Measurements from ENCODE around the gene ALPG.
"Not testable (repeated sequence)": the region's sequence is repeated elsewhere in the genome, so short reads cannot be mapped to it uniquely, and the experiment has no call there.

Gene ALPG

DNA sequence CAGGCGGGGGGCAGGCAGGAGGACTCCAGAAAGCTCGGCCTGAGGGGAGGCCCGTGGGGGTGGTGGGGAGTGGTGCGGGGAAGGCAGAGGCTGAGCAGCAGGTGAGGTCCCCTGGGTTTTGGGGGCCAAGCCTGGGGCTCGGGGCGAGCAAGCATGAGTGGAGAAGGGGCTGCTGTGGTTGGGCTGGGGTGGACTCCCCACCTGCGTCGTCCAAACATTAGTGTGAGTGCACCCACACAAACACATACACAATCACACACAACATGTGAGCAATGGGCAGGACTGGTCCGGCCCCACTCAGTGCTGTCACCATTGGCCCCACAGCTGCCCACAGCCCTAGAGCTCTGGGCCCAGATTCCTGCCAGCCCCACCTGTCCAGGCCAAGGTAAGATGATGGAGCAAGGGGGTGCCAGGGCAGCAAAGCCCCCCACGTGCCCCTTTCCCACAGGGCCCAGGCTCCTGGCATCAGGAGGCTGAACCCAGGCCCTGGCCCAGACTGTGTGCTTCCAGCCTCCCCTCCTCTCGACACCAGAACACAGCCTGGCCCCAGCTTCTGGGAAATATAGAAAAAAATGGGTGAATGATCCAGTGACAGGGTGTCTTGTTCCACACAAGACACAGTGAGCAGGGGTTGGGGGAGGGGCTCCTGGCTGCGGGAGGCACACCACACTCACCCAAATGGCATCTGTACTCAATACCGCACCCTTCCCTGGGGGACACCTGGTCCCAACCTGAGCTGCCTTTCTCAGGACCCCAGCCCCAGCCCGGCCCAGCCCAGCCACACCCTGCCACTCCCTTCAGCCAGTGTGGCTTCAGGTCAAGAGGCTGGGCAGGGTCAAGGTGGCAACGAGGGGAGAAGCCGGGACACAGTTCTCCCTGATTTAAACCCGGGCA is 28.6 kb upstream of the ALPG start:
- no peak for DNase-seq

DNA sequence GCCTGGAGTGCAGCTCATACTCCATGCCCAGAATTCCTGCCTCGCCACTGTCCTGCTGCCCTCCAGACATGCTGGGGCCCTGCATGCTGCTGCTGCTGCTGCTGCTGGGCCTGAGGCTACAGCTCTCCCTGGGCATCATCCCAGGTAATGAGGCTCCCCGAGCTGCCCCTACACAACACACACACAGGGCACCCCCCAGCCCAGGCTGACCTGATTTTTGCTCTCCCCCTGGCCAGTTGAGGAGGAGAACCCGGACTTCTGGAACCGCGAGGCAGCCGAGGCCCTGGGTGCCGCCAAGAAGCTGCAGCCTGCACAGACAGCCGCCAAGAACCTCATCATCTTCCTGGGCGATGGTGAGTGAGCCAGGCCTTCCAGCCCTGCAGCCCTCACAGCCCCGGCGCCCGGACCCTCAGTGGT is 27.9 kb upstream of the ALPG start, which contains the start of gene ALPP:
TSS of gene ALPP (plus strand) at position 17 of the 417 bp plus-strand sequence. CDS start at position 69, 52 bp downstream.
- DNase-seq = not testable (repeated sequence)

DNA sequence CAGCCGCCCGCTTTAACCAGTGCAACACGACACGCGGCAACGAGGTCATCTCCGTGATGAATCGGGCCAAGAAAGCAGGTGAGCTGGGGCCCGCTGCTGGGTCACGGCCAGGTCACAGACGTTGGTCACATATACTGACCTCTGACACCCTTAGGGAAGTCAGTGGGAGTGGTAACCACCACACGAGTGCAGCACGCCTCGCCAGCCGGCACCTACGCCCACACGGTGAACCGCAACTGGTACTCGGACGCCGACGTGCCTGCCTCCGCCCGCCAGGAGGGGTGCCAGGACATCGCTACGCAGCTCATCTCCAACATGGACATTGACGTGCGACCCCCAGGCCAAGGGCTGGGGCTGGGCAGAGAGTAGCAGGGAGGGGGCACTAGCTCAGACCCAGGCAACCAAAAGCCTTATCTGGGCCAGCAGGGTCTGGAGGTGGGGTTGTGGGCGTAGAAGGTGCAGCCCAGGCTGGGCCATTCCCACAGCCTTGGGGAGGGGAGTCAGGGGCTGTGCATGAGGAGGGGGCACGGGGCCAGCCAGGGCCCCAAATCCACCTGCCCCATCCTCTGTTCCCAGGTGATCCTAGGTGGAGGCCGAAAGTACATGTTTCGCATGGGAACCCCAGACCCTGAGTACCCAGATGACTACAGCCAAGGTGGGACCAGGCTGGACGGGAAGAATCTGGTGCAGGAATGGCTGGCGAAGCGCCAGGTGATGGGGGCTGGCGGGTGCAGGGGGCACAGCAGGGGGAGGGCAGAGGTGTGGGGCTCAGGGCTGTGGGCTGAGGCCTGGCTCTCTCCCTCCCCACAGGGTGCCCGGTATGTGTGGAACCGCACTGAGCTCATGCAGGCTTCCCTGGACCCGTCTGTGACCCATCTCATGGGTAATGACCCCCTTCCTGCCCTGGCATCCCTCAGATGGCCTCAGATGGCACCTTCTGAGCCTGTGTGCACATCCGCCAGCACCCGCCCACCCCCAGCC is 26.7 kb upstream of the ALPG start:
- DNase-seq = not testable (repeated sequence)

DNA sequence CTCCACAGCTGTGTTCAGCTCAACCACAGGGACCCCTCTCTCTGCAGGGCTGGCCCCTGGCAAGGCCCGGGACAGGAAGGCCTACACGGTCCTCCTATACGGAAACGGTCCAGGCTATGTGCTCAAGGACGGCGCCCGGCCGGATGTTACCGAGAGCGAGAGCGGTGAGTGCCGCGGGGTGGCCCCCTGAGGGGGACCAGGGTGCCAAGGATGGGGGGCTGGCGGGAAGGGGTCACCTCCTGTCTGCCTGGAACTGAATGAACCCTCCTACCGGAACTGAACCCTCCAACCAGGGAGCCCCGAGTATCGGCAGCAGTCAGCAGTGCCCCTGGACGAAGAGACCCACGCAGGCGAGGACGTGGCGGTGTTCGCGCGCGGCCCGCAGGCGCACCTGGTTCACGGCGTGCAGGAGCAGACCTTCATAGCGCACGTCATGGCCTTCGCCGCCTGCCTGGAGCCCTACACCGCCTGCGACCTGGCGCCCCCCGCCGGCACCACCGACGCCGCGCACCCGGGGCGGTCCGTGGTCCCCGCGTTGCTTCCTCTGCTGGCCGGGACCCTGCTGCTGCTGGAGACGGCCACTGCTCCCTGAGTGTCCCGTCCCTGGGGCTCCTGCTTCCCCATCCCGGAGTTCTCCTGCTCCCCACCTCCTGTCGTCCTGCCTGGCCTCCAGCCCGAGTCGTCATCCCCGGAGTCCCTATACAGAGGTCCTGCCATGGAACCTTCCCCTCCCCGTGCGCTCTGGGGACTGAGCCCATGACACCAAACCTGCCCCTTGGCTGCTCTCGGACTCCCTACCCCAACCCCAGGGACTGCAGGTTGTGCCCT is 25.2 kb upstream of the ALPG start:
- not testable (repeated sequence) for DNase-seq

DNA sequence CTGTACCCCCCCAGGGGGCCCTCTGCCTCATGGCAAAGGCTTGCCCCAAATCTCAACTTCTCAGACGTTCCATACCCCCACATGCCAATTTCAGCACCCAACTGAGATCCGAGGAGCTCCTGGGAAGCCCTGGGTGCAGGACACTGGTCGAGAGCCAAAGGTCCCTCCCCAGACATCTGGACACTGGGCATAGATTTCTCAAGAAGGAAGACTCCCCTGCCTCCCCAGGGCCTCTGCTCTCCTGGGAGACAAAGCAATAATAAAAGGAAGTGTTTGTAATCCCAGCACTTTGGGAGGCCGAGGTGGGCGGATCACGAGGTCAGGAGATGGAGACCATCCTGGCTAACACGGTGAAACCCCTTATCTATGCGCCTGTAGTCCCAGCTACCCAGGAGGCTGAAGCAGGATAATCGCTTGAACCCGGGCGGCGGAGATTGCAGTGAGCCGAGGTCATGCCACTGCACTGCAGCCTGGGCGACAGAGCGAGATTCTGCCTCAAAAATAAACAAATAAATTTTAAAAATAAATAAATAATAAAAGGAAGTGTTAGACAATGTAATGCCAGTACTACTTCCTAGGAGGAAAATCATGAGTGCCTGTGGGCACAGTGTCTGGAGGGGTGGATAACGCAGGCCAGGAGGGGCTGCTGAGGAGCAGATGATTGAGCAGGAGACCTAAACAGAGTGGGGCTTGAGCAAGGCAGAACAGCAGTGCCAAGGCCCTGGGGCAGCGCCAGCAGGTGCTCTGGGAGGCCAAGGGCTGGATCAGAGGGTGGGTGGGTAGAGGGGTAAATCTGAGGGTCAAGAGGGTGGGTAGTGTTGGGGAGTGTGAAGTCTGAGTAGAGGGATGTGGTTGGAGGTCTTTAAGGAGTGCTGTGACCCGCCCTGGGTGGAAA is 24.1 kb upstream of the ALPG start:
- no peak for DNase-seq

DNA sequence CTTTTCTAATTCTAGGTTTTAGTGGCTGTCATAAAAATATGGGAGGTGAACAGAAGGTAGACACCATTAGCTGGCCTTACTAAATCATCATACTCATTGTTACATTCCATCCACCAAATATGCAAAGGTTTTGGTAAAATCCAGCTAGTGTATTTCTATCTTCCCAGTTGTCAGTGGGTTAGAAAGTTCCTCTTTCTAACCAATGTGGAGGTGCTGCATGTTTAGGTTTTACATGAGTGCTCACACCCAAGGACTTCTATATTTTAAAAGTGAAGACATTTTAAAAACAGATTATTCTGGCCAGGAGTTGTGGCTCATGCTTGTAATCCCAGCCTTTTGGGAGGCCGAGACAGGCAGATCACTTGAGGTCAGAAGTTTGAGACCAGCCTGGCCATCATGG is 22.2 kb upstream of the ALPG start:
- DNase-seq = no peak

DNA sequence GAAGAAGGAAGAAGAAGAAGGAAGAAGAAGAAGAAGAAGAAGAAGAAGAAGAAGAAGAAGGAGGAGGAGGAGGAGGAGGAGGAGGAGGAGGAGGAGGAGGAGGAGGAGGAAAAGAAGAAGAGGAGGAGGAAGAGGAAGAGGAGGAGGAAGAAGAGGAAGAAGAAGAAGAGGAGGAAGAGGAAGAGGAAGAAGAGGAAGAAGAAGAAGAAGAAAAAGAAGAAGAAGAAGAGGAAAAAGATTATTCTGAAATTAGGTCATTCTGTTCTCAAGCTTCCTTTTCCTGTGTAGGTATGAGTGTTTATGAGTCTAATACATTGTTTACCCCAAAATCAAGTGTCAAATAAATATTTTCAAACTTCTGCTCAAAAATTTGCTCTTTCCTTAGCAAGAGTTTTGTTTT is 21.6 kb upstream of the ALPG start:
- DNase-seq = not testable (repeated sequence)

DNA sequence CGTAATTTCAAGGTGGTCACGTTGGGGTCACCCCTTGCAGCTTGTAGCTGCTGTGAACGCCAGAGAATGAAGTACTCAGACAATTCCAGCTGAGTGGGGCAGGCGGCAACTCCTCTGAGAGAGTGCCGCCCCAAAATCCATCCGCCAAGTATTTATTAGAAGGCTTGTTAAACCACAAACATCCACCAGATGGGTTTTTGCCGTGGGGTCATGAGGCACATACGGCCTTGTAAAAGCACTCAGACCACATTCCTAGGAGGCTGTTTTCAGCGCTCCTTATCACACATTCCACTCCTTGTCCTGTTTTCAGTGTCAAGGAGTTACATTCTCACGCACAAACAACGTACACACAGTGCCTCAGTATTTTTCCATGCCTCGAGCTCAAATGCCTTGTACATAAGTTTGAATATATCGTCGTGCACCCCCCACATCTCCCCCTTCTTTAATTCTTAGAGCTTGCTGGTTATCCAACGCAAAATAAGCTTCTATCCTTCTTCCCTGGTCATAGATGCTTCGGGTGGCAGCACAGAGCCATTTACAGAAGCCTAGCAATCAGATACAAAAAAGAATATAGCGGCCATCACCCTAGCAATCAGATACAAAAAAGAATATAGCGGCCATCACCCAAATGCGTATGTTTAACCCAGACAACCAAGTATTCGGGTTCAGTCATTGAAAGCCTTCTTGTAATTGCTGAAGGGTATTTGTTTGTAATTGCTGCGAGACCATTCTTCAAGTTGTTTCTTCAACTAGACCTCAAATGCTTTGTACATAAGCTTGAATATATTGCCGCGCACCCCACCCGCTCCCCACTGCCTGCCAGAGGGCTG is 20.8 kb upstream of the ALPG start:
- peak; percentile 81 for DNase-seq

DNA sequence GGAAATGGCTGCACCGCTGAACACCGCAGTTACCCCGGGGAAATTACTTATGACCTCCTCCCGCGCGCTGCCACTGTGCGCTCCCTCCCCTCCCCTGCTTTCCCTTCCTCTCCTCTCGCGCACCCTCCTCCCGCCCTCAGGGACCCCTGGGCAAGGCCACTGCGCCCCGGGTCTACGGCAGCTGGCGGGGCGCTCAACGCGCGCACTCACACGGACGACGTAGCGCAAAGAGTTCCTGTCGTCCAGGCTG is 20.2 kb upstream of the ALPG start:
- no peak for DNase-seq

DNA sequence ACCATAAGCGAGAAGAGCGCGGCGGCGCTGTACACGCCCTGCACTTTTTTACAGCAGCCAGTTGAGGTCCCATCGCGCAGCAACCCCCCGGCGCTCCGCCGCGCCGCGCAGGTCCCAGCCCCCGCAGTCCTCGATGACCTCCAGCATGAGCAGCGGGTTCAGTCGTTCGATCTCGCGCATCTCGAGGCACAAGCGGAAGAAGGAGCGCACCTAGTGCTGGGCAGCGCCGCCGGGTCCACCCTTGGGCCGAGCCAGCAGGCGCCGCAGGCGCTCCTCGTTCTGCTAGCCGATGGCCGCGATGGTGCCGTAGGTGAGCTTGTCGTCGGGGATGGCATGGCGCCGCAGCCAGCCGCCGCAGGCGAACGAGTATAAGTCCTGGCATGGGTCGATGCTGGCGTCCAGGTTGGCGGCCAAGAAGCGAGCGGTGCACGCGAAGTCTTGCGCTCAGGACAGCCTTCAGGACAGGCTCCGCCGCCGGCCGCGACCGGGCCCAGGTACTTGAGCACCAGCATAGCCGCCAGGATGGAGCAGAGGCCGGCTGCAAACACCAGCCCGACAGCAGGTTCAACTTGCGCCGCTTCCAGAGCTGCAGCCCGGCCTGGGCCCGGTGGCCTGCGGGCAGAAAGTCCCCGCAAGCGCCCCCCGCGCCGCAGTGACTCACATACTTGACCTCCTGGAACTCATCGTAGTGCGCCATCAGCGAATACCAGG is 19.7 kb upstream of the ALPG start:
- peak; percentile 43 for DNase-seq

DNA sequence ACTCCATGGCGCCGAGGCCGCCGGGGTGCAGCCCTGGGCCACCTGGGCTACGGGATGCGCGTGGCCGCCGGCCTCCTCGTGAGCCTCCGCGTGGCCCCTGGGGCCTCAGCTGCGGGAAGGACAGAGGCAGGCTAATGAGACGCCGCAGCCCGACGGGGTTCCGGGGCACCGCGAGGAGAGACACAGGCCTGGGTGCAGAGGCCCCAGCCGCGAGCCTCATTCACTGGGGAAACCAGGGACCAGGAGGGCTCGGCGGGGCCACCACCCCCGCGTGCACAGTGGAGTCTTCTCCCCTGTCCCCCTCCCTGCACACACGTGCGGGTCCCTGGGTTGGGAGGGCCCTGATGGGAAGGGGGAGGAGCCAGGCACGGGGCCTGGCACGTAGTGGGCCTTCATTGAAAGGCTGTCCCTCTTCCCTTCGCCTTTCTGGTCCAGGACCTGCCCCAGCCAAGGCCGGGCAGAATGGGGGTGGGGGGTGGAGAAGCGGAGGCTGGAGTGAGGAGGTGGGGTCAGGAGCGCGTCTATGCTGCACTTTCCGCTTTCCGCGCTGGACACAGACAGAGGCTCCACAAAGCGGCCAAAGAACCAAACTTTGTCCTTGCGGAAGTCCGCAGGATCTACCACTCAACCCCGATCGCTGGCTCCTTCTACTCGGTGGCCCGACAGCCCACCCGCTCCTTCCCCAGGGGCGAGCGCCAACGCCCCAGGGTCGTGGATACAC is 19.0 kb upstream of the ALPG start:
- no peak for DNase-seq

DNA sequence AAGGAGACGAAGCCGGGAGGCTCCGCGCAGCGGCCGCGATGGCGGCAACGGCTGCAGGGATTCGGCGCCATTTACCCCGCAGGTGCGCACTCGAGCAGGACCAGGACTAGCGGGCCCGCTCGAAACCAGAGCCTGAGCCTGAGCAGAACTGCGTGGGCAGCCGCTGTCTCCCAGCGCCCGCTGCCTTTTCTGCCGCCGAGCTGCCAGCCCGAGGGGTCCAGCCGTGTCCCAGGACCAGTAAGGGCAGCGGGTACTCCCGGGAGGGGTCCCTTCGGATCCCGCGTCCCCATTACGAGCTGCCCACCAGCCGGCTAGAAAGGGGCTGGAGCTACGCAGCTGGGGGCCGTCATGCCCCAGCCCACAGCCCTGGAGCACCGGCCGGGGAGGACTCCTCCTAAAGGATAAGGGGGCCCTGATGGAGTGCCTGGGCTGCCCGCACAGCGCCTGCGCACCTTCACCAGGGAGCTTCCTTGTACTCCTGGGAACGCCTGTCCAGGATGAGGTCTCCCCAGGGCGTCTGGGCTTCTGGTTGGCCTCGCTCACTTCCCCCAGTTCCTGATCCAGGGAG is 18.2 kb upstream of the ALPG start:
- DNase-seq = no peak

DNA sequence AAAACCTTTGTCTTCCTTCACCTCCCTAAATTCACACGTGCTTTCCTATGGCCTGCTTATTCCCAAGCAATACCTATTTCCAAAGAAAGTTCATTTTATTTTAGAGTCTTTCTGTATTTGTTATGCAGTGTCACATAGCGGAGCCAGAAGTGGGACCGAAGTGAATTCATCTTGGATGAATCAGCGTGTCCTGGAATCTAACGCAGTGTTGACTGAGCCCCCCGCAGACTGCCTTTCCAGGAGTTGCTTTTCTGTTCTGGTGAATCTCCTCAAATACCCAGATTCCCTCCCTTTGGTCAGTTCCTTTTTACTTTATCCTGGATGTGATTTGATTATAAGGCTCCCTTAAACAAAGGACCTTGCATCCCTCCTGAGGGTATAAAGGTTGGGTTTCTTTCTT is 17.3 kb upstream of the ALPG start:
- DNase-seq = peak; percentile 78

DNA sequence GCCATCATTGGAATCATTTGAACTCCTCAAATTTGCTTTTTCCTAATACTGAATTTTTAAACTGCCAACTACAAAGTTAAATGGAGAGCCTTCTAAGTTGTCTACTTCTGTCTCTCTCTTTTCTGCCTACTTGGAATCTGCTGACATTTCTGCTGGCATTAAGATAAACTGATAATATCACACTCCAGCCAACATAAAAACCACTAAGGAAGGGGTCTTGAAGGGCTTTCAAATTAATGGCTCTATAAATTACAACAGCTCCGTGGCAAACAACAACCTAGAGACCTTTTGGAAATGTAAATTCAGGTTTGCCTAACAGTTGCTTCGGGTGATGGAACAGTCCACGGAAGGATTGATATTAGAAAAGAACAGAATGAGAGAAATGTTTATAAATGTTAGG is 16.0 kb upstream of the ALPG start:
- DNase-seq = no peak

DNA sequence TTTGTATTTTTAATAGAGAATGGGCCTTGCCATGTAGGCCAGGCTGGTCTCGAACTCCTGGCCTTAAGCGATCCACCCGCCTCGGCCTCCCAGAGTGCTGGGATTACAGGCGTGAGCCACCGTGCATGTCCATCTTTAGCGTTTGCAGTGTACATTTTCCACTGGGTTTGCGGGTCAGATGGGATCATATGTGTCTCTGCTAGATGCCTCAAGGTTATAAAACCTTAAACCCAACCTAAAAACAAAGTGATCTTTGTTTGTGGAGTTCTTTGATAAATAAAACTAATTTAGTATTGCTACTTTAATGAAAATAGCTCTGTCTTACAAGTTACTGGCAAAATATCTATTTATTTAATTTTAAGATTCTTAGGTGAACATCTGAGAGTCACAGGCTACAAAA is 13.1 kb upstream of the ALPG start:
- DNase-seq = no peak

DNA sequence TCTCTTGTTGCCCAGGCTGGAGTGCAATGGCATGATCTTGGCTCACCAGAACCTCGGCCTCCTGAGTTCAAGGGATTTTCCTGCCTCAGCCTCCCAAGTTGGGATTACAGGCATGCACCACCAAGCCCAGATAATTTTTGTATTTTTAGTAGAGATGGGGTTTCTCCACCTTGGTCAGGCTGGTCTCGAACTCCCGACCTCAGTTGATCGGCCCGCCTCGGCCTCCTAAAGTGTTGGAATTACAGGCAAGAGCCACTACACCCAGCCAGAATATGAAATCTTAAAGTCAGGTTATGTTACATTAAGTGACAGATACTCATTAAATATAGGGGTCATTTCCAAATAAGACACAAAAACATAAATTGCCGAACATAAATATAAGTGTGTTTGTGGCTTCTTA is 12.2 kb upstream of the ALPG start:
- not testable (repeated sequence) for DNase-seq

DNA sequence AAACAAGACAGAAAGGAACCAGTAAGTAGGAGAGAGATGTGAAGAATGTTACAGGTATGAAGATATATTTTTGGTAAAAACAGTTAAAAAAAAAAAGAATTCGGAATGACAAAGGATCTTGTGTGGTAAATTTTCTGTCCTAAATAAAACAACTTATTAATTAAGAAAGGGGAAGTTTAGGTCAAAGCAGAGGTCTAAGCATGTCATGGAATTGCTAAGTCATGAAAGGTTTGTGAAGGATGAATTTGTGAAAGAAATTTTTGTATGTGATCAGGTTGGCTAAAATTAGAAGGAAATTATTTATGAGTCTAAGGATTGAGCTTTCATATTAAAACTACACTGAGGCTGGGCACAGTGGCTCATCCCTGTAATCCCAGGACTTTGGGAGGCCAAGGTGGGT is 11.1 kb upstream of the ALPG start:
- DNase-seq = no peak

DNA sequence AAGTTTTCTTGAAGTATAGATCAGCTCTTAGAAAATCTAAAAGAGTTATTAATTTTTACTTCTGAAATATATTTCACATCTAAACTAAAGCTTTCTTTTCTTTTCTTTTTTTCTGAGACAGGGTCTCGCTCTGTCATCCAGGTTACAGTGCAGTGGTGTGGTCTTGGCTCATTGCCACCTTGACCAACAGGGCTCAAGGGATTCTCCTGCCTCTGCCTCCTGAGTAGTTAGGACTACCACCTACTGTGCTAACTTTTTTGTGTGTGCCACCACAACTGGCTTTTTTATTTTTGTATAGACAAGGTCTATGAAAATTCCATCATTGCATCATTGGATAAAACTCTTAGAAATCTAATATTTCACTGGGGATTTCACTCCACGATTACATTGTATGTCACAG is 10.0 kb upstream of the ALPG start:
- DNase-seq = no peak

All from fibroblast of skin of right biceps (primary cell).